HG03064 (cell line): ENCODE measurements around the gene TOMM40.
"Not testable (repeated sequence)": the region's sequence is repeated elsewhere in the genome, so short reads cannot be mapped to it uniquely, and the experiment has no call there.

ENCODE experiments used
- ATAC-seq: cut with Tn5 transposase; IDR thresholded peaks from one replicate; pipeline ENCODE4 v1.9.1; 2021; ENCODE audit warnings: low read depth; ENCODE audit not compliant: unreplicated experiment

The TOMM40 gene

DNA sequence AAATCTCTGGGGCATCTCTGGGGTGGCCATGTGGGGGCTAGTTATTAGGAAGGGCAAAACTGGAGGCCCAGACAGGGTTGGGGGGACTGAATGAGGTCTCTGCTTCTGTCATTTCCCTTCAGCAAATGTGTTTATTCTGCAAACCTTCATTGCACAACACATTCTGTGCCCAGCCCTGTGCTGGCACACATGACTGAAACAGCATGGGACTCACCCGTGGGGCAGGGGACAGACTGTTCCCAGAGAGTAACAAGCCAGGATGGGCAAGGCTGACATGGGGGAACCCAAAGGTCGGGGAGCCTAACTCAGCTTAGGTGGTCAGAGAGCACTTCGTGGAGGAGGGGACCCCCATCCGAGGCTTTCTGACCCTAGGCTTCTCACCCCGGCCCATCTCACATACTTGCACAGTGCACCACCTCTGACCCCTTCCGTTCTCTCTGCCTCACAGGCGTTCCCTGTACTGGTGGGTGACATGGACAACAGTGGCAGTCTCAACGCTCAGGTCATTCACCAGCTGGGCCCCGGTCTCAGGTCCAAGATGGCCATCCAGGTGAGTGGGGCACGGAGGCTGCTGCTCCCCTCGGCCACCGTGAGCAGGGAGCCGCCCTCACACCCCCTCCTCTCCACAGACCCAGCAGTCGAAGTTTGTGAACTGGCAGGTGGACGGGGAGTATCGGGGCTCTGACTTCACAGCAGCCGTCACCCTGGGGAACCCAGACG, 2.4 kb downstream of the TOMM40 start:
- no peak for ATAC-seq

DNA sequence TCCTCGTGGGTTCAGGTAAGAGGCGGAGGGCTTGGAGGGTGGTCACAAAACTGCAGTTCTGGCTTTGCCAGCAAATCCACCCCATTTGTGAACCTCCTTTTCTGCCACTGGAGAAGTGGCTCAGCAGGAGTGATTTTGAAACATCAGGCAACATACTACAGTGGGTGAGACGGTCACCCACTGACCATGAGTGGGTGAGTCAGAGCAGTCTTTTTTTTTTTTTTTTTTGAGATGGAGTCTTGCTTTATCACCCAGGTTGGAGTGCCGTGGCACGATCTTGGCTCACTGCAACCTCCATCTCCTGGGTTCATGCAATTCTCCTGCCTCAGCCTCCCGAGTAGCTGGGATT, 3.0 kb downstream of the TOMM40 start:
- ATAC-seq: no peak

DNA sequence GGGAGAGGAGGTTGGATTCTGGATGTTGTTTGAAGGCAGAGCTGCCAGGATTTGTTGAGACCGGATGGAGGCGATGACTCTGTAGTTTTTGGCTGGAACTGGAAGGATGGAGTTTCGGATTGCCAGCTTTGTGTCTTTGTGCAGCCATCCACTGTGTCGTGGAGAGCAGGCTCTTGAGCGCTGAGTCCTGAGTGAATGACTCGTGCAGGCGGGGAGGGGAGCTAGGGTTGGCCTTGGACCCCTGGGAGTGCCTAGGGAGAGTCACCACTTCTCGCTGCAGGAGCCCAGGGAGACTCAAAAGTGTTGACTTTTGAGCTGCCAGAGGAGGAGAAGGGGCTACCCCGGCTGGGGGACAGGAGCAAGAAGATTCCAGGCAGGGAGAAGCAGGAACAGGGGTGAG, 3.9 kb downstream of the TOMM40 start:
- ATAC-seq: no peak

DNA sequence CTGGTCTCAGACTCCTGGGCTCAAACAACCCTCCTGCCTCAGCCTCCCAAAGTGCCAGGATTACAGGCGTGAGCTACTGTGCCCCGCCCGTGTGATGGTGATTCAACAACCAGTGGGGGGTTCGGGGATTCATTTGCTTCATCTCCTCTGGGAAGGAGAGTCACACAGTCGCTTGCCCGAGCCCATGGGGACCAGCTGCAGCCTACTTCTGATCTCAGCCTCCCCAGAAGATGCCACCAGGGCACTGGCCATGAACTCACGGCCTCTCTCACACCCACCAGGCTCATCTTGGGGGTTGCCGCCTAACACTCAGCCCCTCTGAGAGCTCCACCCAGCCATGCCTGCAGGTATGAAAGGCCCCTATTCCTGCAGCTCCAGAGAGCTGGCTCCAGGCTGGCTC, 6.8 kb downstream of the TOMM40 start:
- ATAC-seq: no peak

DNA sequence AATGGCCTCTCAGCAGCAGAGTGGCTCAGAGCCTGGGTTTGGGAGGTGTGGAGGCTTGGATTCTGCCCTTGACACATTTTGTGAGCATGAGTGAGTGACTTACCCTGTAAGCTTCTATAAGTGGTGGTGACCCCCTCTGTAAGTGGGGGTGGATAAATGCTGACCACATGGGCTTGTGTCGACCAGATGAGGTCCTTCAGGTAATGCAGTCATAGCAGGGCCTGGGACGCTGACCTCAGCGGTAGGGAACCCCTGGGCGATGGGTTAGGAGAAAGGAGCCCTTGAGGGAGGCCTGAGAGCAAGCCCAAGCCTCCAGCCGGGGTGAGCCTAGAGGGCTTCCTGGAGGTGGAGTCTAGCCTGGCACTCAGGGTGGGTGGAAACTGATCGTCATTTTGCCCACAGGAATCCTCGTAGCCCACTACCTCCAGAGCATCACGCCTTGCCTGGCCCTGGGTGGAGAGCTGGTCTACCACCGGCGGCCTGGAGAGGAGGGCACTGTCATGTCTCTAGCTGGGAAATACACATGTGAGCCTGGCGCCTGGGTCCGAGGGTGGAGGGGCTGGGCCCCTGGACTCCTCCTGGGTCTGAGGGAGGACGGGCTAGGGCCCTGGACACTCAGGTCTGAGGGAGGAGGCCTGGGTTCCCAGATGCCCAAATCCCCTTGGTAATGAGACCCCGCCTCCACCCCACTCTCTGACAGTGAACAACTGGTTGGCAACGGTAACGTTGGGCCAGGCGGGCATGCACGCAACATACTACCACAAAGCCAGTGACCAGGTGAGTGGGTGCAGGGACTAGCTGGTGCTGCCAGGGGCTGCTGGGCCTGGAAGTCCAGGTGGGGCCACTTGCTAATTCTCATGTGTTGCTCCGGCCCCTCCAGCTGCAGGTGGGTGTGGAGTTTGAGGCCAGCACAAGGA, 9.5 kb downstream of the TOMM40 start:
- ATAC-seq: no peak

DNA sequence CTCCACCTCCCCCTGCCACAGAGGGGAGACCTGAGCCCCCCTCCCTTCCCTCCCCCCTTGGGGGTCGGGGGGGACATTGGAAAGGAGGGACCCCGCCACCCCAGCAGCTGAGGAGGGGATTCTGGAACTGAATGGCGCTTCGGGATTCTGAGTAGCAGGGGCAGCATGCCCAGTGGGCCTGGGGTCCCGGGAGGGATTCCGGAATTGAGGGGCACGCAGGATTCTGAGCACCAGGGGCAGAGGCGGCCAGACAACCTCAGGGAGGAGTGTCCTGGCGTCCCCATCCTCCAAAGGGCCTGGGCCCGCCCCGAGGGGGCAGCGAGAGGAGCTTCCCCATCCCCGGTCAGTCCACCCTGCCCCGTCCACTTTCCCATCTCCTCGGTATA, 12.2 kb downstream of the TOMM40 start:
- ATAC-seq: no peak

DNA sequence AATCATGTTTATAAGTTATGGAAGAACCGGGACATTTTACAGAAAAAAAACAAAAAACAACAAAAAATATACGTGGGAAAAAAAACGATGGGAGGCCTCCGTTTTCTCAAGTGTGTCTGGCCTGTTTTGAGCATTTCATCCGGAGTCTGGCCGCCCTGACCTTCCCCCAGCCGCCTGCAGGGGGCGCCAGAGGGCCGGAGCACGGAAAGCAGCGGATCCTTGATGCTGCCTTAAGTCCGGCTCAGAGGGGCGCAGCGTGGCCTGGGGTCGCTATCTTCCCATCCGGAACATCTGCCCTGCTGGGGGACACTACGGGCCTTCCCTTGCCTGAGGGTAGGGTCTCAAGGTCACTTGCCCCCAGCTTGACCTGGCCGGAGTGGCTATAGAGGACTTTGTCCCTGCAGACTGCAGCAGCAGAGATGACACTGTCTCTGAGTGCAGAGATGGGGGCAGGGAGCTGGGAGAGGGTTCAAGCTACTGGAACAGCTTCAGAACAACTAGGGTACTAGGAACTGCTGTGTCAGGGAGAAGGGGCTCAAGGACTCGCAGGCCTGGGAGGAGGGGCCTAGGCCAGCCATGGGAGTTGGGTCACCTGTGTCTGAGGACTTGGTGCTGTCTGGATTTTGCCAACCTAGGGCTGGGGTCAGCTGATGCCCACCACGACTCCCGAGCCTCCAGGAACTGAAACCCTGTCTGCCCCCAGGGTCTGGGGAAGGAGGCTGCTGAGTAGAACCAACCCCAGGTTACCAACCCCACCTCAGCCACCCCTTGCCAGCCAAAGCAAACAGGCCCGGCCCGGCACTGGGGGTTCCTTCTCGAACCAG, 12.8 kb downstream of the TOMM40 start:
- no peak for ATAC-seq

DNA sequence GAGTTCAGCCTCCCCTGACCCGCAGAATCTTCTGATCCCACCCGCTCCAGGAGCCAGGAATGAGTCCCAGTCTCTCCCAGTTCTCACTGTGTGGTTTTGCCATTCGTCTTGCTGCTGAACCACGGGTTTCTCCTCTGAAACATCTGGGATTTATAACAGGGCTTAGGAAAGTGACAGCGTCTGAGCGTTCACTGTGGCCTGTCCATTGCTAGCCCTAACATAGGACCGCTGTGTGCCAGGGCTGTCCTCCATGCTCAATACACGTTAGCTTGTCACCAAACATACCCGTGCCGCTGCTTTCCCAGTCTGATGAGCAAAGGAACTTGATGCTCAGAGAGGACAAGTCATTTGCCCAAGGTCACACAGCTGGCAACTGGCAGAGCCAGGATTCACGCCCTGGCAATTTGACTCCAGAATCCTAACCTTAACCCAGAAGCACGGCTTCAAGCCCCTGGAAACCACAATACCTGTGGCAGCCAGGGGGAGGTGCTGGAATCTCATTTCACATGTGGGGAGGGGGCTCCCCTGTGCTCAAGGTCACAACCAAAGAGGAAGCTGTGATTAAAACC, 13.5 kb downstream of the TOMM40 start:
- ATAC-seq: no peak

DNA sequence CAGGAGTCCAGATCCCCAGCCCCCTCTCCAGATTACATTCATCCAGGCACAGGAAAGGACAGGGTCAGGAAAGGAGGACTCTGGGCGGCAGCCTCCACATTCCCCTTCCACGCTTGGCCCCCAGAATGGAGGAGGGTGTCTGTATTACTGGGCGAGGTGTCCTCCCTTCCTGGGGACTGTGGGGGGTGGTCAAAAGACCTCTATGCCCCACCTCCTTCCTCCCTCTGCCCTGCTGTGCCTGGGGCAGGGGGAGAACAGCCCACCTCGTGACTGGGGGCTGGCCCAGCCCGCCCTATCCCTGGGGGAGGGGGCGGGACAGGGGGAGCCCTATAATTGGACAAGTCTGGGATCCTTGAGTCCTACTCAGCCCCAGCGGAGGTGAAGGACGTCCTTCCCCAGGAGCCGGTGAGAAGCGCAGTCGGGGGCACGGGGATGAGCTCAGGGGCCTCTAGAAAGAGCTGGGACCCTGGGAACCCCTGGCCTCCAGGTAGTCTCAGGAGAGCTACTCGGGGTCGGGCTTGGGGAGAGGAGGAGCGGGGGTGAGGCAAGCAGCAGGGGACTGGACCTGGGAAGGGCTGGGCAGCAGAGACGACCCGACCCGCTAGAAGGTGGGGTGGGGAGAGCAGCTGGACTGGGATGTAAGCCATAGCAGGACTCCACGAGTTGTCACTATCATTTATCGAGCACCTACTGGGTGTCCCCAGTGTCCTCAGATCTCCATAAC, 14.5 kb downstream of the TOMM40 start, which contains the start of gene APOE:
APOE (plus strand) TSS at position 360 of the 724 bp plus-strand sequence. CDS start 829 bp downstream, outside the sequence.
- no peak for ATAC-seq

DNA sequence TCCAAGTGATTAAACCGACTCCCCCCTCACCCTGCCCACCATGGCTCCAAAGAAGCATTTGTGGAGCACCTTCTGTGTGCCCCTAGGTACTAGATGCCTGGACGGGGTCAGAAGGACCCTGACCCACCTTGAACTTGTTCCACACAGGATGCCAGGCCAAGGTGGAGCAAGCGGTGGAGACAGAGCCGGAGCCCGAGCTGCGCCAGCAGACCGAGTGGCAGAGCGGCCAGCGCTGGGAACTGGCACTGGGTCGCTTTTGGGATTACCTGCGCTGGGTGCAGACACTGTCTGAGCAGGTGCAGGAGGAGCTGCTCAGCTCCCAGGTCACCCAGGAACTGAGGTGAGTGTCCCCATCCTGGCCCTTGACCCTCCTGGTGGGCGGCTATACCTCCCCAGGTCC, 16.6 kb downstream of the TOMM40 start:
- no peak for ATAC-seq

DNA sequence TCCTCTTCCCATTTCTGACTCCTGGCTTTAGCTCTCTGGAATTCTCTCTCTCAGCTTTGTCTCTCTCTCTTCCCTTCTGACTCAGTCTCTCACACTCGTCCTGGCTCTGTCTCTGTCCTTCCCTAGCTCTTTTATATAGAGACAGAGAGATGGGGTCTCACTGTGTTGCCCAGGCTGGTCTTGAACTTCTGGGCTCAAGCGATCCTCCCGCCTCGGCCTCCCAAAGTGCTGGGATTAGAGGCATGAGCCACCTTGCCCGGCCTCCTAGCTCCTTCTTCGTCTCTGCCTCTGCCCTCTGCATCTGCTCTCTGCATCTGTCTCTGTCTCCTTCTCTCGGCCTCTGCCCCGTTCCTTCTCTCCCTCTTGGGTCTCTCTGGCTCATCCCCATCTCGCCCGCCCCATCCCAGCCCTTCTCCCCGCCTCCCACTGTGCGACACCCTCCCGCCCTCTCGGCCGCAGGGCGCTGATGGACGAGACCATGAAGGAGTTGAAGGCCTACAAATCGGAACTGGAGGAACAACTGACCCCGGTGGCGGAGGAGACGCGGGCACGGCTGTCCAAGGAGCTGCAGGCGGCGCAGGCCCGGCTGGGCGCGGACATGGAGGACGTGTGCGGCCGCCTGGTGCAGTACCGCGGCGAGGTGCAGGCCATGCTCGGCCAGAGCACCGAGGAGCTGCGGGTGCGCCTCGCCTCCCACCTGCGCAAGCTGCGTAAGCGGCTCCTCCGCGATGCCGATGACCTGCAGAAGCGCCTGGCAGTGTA, 17.2 kb downstream of the TOMM40 start:
- no peak for ATAC-seq

DNA sequence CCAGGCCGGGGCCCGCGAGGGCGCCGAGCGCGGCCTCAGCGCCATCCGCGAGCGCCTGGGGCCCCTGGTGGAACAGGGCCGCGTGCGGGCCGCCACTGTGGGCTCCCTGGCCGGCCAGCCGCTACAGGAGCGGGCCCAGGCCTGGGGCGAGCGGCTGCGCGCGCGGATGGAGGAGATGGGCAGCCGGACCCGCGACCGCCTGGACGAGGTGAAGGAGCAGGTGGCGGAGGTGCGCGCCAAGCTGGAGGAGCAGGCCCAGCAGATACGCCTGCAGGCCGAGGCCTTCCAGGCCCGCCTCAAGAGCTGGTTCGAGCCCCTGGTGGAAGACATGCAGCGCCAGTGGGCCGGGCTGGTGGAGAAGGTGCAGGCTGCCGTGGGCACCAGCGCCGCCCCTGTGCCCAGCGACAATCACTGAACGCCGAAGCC, 17.8 kb downstream of the TOMM40 start:
- ATAC-seq: no peak

DNA sequence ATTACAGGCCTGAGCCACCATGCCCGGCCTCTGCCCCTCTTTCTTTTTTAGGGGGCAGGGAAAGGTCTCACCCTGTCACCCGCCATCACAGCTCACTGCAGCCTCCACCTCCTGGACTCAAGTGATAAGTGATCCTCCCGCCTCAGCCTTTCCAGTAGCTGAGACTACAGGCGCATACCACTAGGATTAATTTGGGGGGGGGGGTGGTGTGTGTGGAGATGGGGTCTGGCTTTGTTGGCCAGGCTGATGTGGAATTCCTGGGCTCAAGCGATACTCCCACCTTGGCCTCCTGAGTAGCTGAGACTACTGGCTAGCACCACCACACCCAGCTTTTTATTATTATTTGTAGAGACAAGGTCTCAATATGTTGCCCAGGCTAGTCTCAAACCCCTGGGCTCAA, 18.7 kb downstream of the TOMM40 start:
- ATAC-seq: no peak

DNA sequence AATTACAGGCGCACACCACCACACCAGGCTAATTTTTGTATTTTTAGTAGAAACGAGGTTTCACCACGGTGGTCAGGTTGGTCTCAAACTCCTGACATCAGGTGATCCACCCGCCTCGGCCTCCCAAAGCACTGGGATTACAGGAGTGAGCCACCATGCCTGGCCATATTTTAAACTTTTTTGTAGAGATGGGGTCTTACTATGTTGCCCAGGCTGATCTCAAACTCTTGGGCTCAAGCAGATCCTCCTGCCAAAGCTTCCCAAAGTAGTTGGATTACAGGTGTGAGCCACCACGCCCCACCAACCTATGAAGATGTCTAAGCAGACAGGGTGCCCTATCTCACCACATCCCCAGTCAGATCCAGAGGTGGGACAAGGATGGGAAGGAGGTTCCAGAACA, 20.8 kb downstream of the TOMM40 start:
- not testable (repeated sequence) for ATAC-seq

DNA sequence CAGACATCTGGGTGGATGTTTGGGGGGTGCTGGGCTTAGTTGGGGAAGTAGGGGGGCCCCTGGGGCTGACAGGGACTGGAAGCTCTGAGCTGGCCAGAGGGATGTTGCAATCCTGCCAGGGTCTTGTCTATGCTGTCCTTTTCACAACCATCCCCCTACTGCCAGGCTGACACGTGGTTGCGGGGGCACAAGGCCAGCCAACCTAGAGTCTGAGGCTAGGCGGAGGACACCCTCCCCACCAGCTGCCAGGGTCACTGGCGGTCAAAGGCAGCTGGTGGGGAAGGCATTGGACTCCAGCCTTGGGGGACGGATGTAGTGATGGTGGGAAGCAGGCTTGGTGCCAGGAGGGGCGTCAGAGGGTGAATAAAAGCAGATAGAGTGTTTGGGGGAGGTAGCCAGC, 21.8 kb downstream of the TOMM40 start:
- no peak for ATAC-seq

DNA sequence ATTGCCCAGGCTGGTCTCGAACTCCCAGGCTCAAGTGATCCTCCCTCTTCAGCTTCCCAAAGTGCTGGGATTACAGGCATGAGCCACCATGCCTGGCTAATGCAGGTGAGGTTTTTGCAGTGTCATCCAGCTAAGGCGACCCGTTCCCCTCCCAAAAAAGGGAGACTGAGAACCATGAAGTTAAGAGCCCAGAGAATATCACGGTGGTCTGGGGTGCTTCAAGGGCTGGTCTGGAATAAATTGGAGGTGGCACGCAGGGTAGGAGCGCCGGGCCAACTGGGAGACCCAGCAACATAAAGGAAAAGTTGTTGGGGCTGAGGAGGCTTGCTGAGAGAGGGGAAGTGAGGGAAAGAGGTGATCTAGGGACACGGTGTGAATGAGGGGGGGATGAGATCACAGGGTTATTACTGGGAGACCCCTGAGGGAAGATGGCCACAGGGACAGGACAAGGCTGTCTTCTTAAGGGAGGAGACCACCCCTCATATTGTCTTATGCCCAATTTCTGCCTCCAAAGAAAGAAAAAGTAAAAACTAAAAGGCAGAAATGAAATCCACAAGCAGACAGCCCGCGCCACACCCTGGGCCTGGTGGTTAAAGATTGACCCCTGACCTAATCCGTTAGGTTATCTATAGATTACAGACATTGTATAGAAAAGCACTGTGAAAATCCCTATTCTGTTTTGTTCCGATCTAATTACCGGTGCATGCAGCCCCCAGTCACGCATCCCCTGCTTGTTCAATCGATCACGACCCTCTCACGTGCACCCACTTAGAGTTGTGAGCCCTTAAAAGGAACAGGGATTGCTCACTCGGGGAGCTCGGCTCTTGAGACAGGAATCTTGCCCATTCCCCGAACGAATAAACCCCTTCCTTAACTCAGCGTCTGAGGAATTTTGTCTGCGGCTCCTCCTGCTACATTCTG, 22.7 kb downstream of the TOMM40 start:
- ATAC-seq: not testable (repeated sequence)

DNA sequence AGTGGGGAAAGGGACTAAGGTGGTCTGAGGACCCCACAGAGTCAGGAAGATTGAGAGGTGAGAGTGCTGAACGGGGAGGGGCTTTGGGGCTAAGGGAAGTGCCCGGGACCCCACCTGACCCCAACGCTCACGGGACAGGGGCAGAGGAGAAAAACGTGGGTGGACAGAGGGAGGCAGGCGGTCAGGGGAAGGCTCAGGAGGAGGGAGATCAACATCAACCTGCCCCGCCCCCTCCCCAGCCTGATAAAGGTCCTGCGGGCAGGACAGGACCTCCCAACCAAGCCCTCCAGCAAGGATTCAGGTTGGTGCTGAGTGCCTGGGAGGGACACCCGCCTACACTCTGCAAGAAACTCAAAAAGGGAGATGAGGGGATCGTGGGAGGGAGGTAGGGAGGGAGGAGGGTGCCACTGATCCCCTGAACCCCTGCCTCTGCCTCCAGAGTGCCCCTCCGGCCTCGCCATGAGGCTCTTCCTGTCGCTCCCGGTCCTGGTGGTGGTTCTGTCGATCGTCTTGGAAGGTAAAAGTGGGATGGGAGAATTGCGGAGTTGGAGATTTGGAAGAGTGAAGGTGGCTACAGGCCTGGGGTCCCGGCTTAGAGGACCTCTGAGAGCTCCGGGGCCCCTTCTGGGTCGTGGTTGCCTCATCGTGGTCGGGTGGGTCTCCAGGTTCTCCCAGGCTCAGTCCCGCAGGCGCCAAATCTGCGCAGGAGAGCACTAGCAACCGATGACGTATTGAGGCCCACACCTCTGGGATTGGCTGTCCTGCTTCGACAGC, 23.6 kb downstream of the TOMM40 start, which contains the start of gene APOC1:
APOC1 (plus strand) TSS at position 176 of the 774 bp plus-strand sequence; CDS start at position 460, 284 bp downstream.
- peak; percentile 67 for ATAC-seq
